ENCODE results near the gene SS18L1. TPM values are rescaled to one million over a fixed set of nuclear protein-coding genes. Genes with fewer than 3 reads are reported as not detected.

The SS18L1 gene
- total RNA-seq, 1 donor from 2014 or later: 15.6 TPM

- no peak for DNase-seq (ENCODE audit: low spot score)
These were observed 30.6 kb downstream of the SS18L1 start for GRCh38 chr20:62174021-62174804.

GRCh38 chr20:62174870-62175624 is 31.5 kb downstream of the SS18L1 start:
- no peak for DNase-seq (ENCODE audit: low spot score)

- no peak for DNase-seq (ENCODE audit: low spot score)
These were observed 32.1 kb downstream of the SS18L1 start for GRCh38 chr20:62175711-62176110.

GRCh38 chr20:62176866-62177265 is 33.3 kb downstream of the SS18L1 start:
- no peak for DNase-seq (ENCODE audit: low spot score)

- no peak for DNase-seq (ENCODE audit: low spot score)
These were observed 33.7 kb downstream of the SS18L1 start for GRCh38 chr20:62177307-62177706.

- no peak for DNase-seq (ENCODE audit: low spot score)
These were observed 35.0 kb downstream of the SS18L1 start for GRCh38 chr20:62178316-62179161.

- no peak for DNase-seq (ENCODE audit: low spot score)
These were observed 35.6 kb downstream of the SS18L1 start for GRCh38 chr20:62179162-62179504.

- DNase-seq (ENCODE audit: low spot score): no peak
These were observed 38.2 kb downstream of the SS18L1 start for GRCh38 chr20:62181808-62182207.

GRCh38 chr20:62182469-62183425 is 39.2 kb downstream of the SS18L1 start, which contains the start of gene MTG2:
Gene MTG2, plus strand, starts transcription at chr20:62183028. Its CDS starts 10,393 bp downstream, at chr20:62193421.
- peak; percentile 96 for DNase-seq (ENCODE audit: low spot score)

GRCh38 chr20:62183426-62184142 is 40.0 kb downstream of the SS18L1 start:
- DNase-seq (ENCODE audit: low spot score): no peak

- DNase-seq (ENCODE audit: low spot score): no peak
These were observed 42.5 kb downstream of the SS18L1 start for GRCh38 chr20:62186096-62186426.

- DNase-seq (ENCODE audit: low spot score): no peak
These were observed 43.6 kb downstream of the SS18L1 start for GRCh38 chr20:62186887-62187866.

GRCh38 chr20:62190639-62191411 is 47.3 kb downstream of the SS18L1 start:
- no peak for DNase-seq (ENCODE audit: low spot score)

- no peak for DNase-seq (ENCODE audit: low spot score)
These were observed 48.4 kb downstream of the SS18L1 start for GRCh38 chr20:62191781-62192559.

GRCh38 chr20:62192635-62193034 is 49.1 kb downstream of the SS18L1 start:
- no peak for DNase-seq (ENCODE audit: low spot score)

- no peak for DNase-seq (ENCODE audit: low spot score)
These were observed 49.8 kb downstream of the SS18L1 start for GRCh38 chr20:62193079-62194025.

- no peak for DNase-seq (ENCODE audit: low spot score)
These were observed 51.5 kb downstream of the SS18L1 start for GRCh38 chr20:62195075-62195405.
